Epithelial cell of proximal tubule (primary cell): ENCODE results near the gene CHL1. TPM values are rescaled to one million over a fixed set of nuclear protein-coding genes. Genes with fewer than 3 reads are reported as not detected.

Experiments used
- DNase-seq: peaks from one replicate; pipeline ENCODE4 v3.0.0-alpha.2; 2011; ENCODE audit warnings: low read depth
- H3K4me3 ChIP-seq: 2 replicates; pipeline ENCODE4 v1.5.1; 2011; ENCODE audit warnings: low read depth, mild to moderate bottlenecking, low read length
- CTCF ChIP-seq: conservative IDR thresholded peaks from 2 replicates; pipeline ENCODE4 v1.5.1; 2012; ENCODE audit warnings: low read depth, mild to moderate bottlenecking, low read length
- total RNA-seq: library from RNA; depleted of rRNA; stranded (reverse); fragments of >200 nt; gene quantifications from 2 replicates; pipeline ENCODE4 v1.2.3, GENCODE V29; 2015

The CHL1 gene
- total RNA-seq, 1 donor from 2014 or later: 0.17 TPM

GRCh38 chr3:399647-400046 lies 203.1 kb downstream of the CHL1 start:
- no peak for TF ChIP-seq CTCF
- no peak overlapping the region for H3K4me3 ChIP-seq
- no peak for DNase-seq

- no peak for DNase-seq
- TF ChIP-seq CTCF: no peak
- no peak overlapping the region for H3K4me3 ChIP-seq
Observed at GRCh38 chr3:403826-404225, 207.3 kb downstream of the CHL1 start.

- TF ChIP-seq CTCF: no peak
- no peak overlapping the region for H3K4me3 ChIP-seq
- no peak for DNase-seq
Observed at GRCh38 chr3:409011-409410, 212.4 kb downstream of the CHL1 start.

- no peak for TF ChIP-seq CTCF
- DNase-seq: no peak
- H3K4me3 ChIP-seq: no peak overlapping the region
Observed at GRCh38 chr3:411226-411625, 214.7 kb downstream of the CHL1 start.

GRCh38 chr3:414063-414462 lies 217.5 kb downstream of the CHL1 start:
- TF ChIP-seq CTCF: peak; percentile 31
- H3K4me3 ChIP-seq: no peak overlapping the region
- no peak for DNase-seq

GRCh38 chr3:418239-418929 lies 221.8 kb downstream of the CHL1 start:
- DNase-seq: no peak
- TF ChIP-seq CTCF: no peak
- no peak overlapping the region for H3K4me3 ChIP-seq

GRCh38 chr3:420584-420983 lies 224.0 kb downstream of the CHL1 start:
- H3K4me3 ChIP-seq: no peak overlapping the region
- no peak for DNase-seq
- TF ChIP-seq CTCF: no peak
